GM12864 (cell line): Measurements from ENCODE around the gene SCNN1B.

ENCODE experiments used
- DNase-seq: peaks from one replicate; pipeline ENCODE4 v3.0.0-alpha.2; 2011; ENCODE audit warnings: low read depth
- H3K4me3 ChIP-seq: 2 replicates; pipeline ENCODE4 v1.5.1; 2011; ENCODE audit warnings: mild to moderate bottlenecking, low read depth, low read length, control low read depth
- CTCF ChIP-seq: IDR thresholded peaks from 2 replicates; pipeline ENCODE4 v1.5.1; 2011; ENCODE audit warnings: low read depth, mild to moderate bottlenecking, moderate library complexity, low read length, control low read depth, inconsistent platforms; ENCODE audit errors: missing control alignments

Gene SCNN1B

DNA sequence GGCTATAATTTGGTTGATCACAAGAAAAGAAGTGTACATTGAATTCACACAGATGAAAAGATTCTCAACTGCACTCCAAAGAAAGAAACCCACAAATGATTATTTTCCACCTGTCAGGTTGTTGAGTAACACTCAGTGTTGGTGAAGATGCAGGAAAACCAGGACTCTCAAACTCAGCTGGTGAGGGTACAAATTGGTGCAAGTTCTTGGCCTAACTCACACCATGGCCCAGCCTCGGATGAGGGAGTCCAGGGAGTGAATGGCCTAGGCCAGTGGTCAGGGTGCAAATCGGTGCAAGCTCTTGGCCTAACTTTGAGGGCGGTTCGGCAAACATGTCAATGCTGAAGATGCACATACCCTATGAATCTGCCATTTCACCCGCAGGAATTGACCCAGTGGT, 8.6 kb downstream of the SCNN1B start:
- no peak overlapping the region for H3K4me3 ChIP-seq
- TF ChIP-seq CTCF: no peak
- DNase-seq: no peak

GRCh38 chr16:23316232-23316631, 14.1 kb downstream of the SCNN1B start:
- DNase-seq: no peak
- H3K4me3 ChIP-seq: no peak overlapping the region
- TF ChIP-seq CTCF: no peak

DNA sequence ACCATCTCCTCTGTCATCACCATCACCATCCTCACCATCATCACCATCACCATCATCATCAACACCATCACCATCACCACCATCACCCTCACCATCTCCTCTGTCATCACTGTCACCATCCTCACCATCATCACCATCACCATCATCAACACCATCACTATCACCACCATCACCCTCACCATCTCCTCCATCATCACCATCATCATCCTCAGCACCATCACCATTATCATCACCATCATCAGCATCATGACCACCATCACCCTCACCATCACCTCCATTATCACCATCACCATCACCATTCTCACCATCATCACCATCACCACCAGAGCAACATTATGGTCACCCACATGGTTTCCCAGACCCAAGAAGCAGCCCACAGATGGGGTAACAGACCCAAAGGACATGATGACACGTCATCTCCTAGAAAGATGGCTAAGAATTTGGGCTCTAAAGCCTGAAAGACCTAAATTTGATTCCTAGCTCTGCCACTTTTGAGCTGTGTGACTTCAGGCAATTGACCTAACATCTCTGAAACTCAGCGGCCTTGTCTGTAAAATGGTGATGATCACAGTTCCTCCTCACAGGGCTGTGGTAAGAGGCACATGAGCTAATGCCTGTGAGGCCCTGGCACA, 14.6 kb downstream of the SCNN1B start:
- H3K4me3 ChIP-seq: no peak overlapping the region
- no peak for TF ChIP-seq CTCF

GRCh38 chr16:23317266-23317661, 15.2 kb downstream of the SCNN1B start:
- TF ChIP-seq CTCF: no peak
- no peak overlapping the region for H3K4me3 ChIP-seq
- no peak for DNase-seq

More for the DNA sequence above, 14.6 kb downstream of the SCNN1B start:
- no peak for DNase-seq

DNA sequence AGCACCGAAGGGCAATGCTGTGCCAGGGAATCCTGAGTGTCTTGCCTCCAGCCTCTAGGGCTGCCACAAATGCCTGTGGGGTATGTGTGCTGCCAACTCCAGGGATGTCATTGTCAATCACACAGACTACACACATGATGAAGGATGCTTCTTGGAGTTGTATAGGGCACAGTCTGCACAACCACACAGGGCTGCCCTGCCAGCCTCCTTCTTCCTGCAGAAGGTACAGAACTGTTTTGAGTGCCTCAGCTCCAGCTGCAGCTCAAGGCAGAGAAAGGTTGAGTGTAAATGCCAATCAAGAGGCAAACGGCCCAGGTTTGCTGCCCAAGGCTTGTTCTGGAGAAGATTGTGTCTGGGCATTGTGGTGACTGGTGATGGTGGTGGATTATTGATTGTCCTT, 15.6 kb downstream of the SCNN1B start:
- H3K4me3 ChIP-seq: no peak overlapping the region
- TF ChIP-seq CTCF: no peak
- DNase-seq: no peak

DNA sequence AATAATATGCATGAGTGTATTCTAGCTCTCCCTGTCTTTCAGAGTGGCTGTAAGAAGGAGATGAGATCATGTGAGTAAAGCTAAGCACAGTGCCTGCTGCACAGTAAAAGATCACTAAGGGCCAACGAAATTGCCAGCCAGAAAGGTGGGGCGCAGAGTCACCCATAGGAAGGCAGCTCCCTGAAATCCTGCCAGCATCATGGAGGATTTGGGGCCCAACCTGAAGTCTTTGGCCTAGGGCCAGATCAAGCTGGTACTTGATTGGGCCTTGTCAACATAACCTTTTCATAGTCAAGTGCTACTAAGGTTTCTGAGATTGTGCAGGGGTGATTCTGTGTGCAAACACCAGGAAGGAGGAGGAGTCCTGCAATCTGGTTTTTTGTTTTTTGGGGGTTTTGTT, 16.5 kb downstream of the SCNN1B start:
- no peak overlapping the region for H3K4me3 ChIP-seq
- no peak for TF ChIP-seq CTCF
- DNase-seq: no peak

GRCh38 chr16:23319861-23320615, 17.9 kb downstream of the SCNN1B start:
- DNase-seq: no peak
- no peak for TF ChIP-seq CTCF
- no peak overlapping the region for H3K4me3 ChIP-seq
